Cardiac muscle cell (in vitro differentiated cells and primary cell): ENCODE measurements around the gene FCER2. TPM values are rescaled to one million over a fixed set of nuclear protein-coding genes. Genes with fewer than 3 reads are reported as not detected.

Experiments
- DNase-seq, 2 donors: peaks; one replicate each; pipeline versions ENCODE4 v3.0.0 to v3.0.0-alpha.2; 2010 to 2017; ENCODE audit warnings: low read depth in 1 of 2, low spot score in 1 of 2
- H3K27ac ChIP-seq: fragments of 200-600 bp; sonication (generic); 2 replicates; pipeline ENCODE4 v1.5.1; 2016
- H3K27me3 ChIP-seq: fragments of 200-600 bp; sonication (generic); 2 replicates; pipeline ENCODE4 v1.6.0; 2016; ENCODE audit warnings: control low read depth
- H3K36me3 ChIP-seq: fragments of 200-600 bp; sonication (generic); 2 replicates; pipeline ENCODE4 v1.5.1; 2016; ENCODE audit warnings: control low read depth
- H3K4me1 ChIP-seq: fragments of 200-600 bp; sonication (generic); 2 replicates; pipeline ENCODE4 v1.8.1; 2017; ENCODE audit warnings: low read depth, mild to moderate bottlenecking, mixed run types
- H3K4me3 ChIP-seq: fragments of 200-600 bp; sonication (generic); 2 replicates; pipeline ENCODE4 v1.5.1; 2016; ENCODE audit warnings: mild to moderate bottlenecking
- H3K9me3 ChIP-seq: fragments of 200-600 bp; sonication (generic); 2 replicates; pipeline ENCODE4 v1.5.1; 2017; ENCODE audit warnings: low read depth, mild to moderate bottlenecking, control low read depth
- polyA plus RNA-seq: library from polyadenylated mRNA; unstranded; fragments of >200 nt; fragmentation: Nextera tagmentation; extraction: Ambion mirVana; gene quantifications from 2 replicates; pipeline ENCODE4 v1.2.1, GENCODE V29; 2016
- total RNA-seq: library from RNA; depleted of rRNA; stranded (reverse); fragments of >200 nt; gene quantifications from 2 replicates; pipeline ENCODE4 v1.2.3, GENCODE V29; 2016
- TF ChIP-seq, protein P1 (sequence below): IDR thresholded peaks from 2 replicates; pipeline ENCODE4 v1.5.1; 2012; ENCODE audit warnings: low read depth, mild to moderate bottlenecking, low read length

FCER2 gene
- total and polyA plus RNA-seq, 2 experiments from 2014 or later: not detected

- no peak overlapping the region for H3K27ac ChIP-seq
- no peaks in the 10 kb centered on the region for H3K36me3 ChIP-seq
- TF ChIP-seq, protein P1, sequence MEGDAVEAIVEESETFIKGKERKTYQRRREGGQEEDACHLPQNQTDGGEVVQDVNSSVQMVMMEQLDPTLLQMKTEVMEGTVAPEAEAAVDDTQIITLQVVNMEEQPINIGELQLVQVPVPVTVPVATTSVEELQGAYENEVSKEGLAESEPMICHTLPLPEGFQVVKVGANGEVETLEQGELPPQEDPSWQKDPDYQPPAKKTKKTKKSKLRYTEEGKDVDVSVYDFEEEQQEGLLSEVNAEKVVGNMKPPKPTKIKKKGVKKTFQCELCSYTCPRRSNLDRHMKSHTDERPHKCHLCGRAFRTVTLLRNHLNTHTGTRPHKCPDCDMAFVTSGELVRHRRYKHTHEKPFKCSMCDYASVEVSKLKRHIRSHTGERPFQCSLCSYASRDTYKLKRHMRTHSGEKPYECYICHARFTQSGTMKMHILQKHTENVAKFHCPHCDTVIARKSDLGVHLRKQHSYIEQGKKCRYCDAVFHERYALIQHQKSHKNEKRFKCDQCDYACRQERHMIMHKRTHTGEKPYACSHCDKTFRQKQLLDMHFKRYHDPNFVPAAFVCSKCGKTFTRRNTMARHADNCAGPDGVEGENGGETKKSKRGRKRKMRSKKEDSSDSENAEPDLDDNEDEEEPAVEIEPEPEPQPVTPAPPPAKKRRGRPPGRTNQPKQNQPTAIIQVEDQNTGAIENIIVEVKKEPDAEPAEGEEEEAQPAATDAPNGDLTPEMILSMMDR: no peak
- peak overlapping the region; percentile 29 for H3K4me3 ChIP-seq
- no peak for DNase-seq
- H3K9me3 ChIP-seq: no peaks in the 10 kb centered on the region
- no peaks in the 10 kb centered on the region for H3K4me1 ChIP-seq
- H3K27me3 ChIP-seq: peaks cover 51% of the 10 kb centered on the region
Observed at GRCh38 chr19:7669641-7670040, 32.3 kb downstream of the FCER2 start.

- H3K4me3 ChIP-seq: peak within 1 kb of the TSS; percentile 29
- peaks cover 51% of the 10 kb centered on the region for H3K27me3 ChIP-seq
Observed at GRCh38 chr19:7668842-7669241, 33.1 kb downstream of the FCER2 start, which contains the start of gene RETN. Gene RETN (plus strand): TSS chr19:7669049. CDS start chr19:7669327, 278 bp downstream.

DNA sequence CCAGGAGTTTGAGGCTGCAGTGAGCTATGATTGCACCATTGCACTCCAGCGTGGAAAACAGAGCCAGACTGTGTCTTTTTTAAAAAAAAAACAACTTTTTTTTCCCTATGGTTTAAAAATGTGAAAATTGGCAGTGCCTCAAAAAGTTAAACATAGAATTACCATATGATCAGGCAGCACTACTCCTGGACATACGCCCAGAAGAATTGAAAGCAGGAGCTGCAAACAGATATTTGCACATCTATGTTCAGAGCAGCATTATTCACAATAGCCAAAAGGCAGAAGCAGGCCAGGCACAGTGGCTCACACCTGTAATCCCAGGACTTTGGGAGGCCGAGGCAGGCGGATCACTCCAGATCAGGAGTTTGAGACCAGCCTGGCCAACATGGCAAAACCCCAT, 36.9 kb downstream of the FCER2 start:
- no peaks in the 10 kb centered on the region for H3K36me3 ChIP-seq
- peaks cover 21% of the 10 kb centered on the region for H3K27me3 ChIP-seq
- TF ChIP-seq, protein P1: no peak
- H3K4me1 ChIP-seq: no peaks in the 10 kb centered on the region
- H3K27ac ChIP-seq: no peak overlapping the region
- no peaks in the 10 kb centered on the region for H3K9me3 ChIP-seq
- no peak overlapping the region for H3K4me3 ChIP-seq
- DNase-seq: peak in 1 of 2 donors; percentile 88

More at GRCh38 chr19:7668842-7669241, 33.1 kb downstream of the FCER2 start, which contains the start of gene RETN:
- H3K27ac ChIP-seq: no peak within 1 kb of the TSS
- DNase-seq: no peak
- TF ChIP-seq, protein P1: no peak
- H3K9me3 ChIP-seq: no peaks in the 10 kb centered on the region
- H3K36me3 ChIP-seq: no peaks in the 10 kb centered on the region
- no peaks in the 10 kb centered on the region for H3K4me1 ChIP-seq

DNA sequence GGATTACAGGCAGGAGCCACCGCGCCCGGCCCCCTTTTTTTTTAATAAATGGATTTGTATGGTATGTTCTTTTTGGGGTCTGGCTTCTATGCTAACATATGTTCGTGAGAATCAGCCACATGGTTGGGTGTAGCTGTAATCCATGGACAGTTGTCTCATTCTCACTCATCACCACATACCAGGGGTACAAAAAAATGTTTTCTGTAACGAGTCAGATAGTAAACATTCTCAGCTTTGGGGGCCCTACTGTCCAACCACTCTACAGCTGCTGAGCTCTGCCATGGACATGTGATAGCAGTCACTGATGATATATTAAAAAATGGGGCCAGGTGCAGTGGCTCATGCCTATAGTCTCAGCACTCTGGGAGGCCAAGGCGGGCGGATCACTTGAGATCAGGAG, 38.2 kb downstream of the FCER2 start:
- Histone ChIP-seq H3K36me3 (no peaks in the 10 kb centered on the region), H3K4me3 (no peak overlapping the region), H3K27me3 (peaks cover 7% of the 10 kb centered on the region), H3K9me3 (no peaks in the 10 kb centered on the region), H3K4me1 (no peaks in the 10 kb centered on the region), H3K27ac (no peak overlapping the region)
- no peak for DNase-seq
- TF ChIP-seq, protein P1: no peak

DNA sequence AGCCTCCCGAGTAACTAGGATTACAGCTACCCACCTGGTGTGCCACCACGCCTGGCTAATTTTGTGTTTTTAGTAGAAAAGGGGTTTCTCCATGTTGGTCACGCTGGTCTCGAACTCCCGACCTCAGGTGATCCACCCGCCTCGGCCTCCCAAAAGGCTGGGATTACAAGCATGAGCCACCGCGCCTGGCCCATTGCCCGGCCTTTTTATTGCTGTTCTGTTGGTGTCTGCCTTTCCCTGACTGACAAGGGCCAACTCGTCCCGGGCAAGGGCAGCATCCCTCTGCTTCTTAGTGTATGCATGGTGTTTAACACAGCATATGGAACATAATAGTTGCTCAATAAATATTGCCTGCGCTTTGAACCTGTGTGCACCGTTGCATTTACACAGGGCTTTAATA, 39.3 kb downstream of the FCER2 start:
- no peaks in the 10 kb centered on the region for H3K27me3 ChIP-seq
- TF ChIP-seq, protein P1: no peak
- no peak for DNase-seq
- no peaks in the 10 kb centered on the region for H3K4me1 ChIP-seq
- H3K36me3 ChIP-seq: no peaks in the 10 kb centered on the region
- H3K27ac ChIP-seq: no peak overlapping the region
- no peaks in the 10 kb centered on the region for H3K9me3 ChIP-seq
- no peak overlapping the region for H3K4me3 ChIP-seq
